Measurements from ENCODE around the gene IPCEF1.

IPCEF1 gene

GRCh38 chr6:154359679-154360078, 3.1 kb upstream of the IPCEF1 start:
- H3K9me3 ChIP-seq (ENCODE audit: severe bottlenecking): no peaks in the 10 kb centered on the region
- DNase-seq: no peak
- no peaks in the 10 kb centered on the region for H3K27me3 ChIP-seq (ENCODE audit: insufficient read depth, low read depth, severe bottlenecking)
- no peak overlapping the region for H3K27ac ChIP-seq
- H3K4me3 ChIP-seq (ENCODE audit: low read depth, low read length): no peak overlapping the region
- no peaks in the 10 kb centered on the region for H3K36me3 ChIP-seq
- no peak for TF ChIP-seq CTCF (IDR thresholded peaks at IDR 0.05; ENCODE audit: low read depth, low read length)

- no peak for TF ChIP-seq CTCF (IDR thresholded peaks at IDR 0.05; ENCODE audit: low read depth, low read length)
- no peaks in the 10 kb centered on the region for H3K9me3 ChIP-seq (ENCODE audit: severe bottlenecking)
- no peaks in the 10 kb centered on the region for H3K27me3 ChIP-seq (ENCODE audit: insufficient read depth, low read depth, severe bottlenecking)
- H3K36me3 ChIP-seq: no peaks in the 10 kb centered on the region
- H3K4me3 ChIP-seq (ENCODE audit: low read depth, low read length): no peak overlapping the region
- no peak for DNase-seq
- no peak overlapping the region for H3K27ac ChIP-seq
Observed at GRCh38 chr6:154359161-154359574, 2.6 kb upstream of the IPCEF1 start.

- Histone ChIP-seq H3K27ac (no peak overlapping the region), H3K36me3 (no peaks in the 10 kb centered on the region), H3K9me3 (ENCODE audit: severe bottlenecking) (no peaks in the 10 kb centered on the region), H3K27me3 (ENCODE audit: insufficient read depth, low read depth, severe bottlenecking) (no peaks in the 10 kb centered on the region), H3K4me3 (ENCODE audit: low read depth, low read length) (no peak overlapping the region)
- no peak for TF ChIP-seq CTCF (IDR thresholded peaks at IDR 0.05; ENCODE audit: low read depth, low read length)
- no peak for DNase-seq
Observed at GRCh38 chr6:154358019-154358545, 1.5 kb upstream of the IPCEF1 start.

GRCh38 chr6:154356113-154356512, 490 bp downstream of the IPCEF1 start:
- no peaks in the 10 kb centered on the region for H3K9me3 ChIP-seq (ENCODE audit: severe bottlenecking)
- no peak overlapping the region for H3K4me3 ChIP-seq (ENCODE audit: low read depth, low read length)
- DNase-seq: no peak
- no peak overlapping the region for H3K27ac ChIP-seq
- no peak for TF ChIP-seq CTCF (IDR thresholded peaks at IDR 0.05; ENCODE audit: low read depth, low read length)
- no peaks in the 10 kb centered on the region for H3K36me3 ChIP-seq
- no peaks in the 10 kb centered on the region for H3K27me3 ChIP-seq (ENCODE audit: insufficient read depth, low read depth, severe bottlenecking)

GRCh38 chr6:154354265-154354777, 2.3 kb downstream of the IPCEF1 start:
- DNase-seq: no peak
- Histone ChIP-seq H3K36me3 (no peaks in the 10 kb centered on the region), H3K9me3 (ENCODE audit: severe bottlenecking) (no peaks in the 10 kb centered on the region), H3K27me3 (ENCODE audit: insufficient read depth, low read depth, severe bottlenecking) (no peaks in the 10 kb centered on the region), H3K4me3 (ENCODE audit: low read depth, low read length) (no peak overlapping the region), H3K27ac (no peak overlapping the region)
- no peak for TF ChIP-seq CTCF (IDR thresholded peaks at IDR 0.05; ENCODE audit: low read depth, low read length)

GRCh38 chr6:154353626-154354025, 3.0 kb downstream of the IPCEF1 start:
- Histone ChIP-seq H3K27me3 (ENCODE audit: insufficient read depth, low read depth, severe bottlenecking) (no peaks in the 10 kb centered on the region), H3K9me3 (ENCODE audit: severe bottlenecking) (no peaks in the 10 kb centered on the region), H3K27ac (no peak overlapping the region), H3K4me3 (ENCODE audit: low read depth, low read length) (no peak overlapping the region), H3K36me3 (no peaks in the 10 kb centered on the region)
- DNase-seq: no peak
- no peak for TF ChIP-seq CTCF (IDR thresholded peaks at IDR 0.05; ENCODE audit: low read depth, low read length)
